ENCODE data around the gene VSTM1.
"Not testable (repeated sequence)": the region's sequence is repeated elsewhere in the genome, so short reads cannot be mapped to it uniquely, and the experiment has no call there.

Gene VSTM1

DNA sequence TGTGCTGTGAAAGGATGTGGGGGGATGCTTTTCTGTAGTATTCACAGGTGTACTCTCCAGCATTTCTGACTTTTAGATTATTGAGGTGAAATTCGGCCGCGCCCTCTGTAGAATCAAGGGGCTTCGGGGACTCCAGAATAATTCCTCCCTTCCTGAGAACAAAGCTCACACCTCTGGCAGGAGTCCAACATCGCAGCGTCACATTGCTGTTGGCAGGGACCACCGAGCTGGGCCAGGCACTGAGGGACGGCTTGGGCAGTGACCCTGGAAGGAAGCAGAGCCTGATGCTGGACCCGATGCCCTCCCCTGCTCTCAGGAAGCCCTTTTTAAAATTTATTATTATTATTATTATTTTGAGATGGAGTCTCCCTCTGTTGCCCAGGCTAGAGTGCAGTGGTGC lies 11.2 kb upstream of the VSTM1 start:
- DNase-seq (ENCODE audit: low read depth in 2 of 3, low spot score in 2 of 3) = no peak

DNA sequence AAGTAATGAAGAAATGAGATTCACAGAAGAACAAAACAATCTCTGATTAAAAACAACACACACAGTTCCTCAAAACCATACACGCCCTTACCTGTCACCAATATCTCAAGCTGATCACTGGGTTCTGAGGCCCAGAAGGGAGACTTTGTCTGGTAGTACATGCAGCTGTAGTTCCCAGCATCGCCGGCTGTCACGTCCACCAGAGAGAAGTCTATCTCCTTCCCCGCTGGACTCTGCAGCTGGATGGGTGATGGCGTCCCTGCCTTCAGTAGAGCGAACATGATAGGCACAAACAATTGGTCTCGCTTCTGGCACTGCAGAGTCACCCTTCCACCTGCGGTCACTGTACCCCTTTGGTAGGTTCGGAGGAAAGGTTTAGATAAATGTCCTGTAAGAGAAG lies 10.1 kb upstream of the VSTM1 start:
- no peak for DNase-seq (ENCODE audit: low read depth in 2 of 3, low spot score in 2 of 3)

DNA sequence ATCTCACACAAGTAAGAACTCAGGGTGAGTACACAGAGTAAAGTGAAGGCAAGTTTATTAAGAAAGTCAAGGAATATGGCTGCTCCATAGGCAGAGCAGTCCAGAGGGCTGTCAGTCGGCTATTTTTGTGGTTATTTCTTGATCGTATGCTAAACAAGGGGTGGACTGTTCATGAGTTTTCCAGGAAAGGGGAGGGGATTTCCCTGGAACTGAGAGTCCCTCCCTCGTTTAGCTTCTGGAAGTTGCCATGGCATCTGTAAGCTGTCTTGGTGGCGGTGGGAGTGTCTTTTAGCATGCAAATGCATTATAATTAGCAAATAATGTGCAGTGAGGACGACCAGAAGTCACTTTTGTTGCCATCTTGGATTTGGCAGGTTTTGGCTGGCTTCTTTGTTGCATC lies 5.8 kb upstream of the VSTM1 start:
- no peak for DNase-seq (ENCODE audit: low read depth in 2 of 3, low spot score in 2 of 3)

DNA sequence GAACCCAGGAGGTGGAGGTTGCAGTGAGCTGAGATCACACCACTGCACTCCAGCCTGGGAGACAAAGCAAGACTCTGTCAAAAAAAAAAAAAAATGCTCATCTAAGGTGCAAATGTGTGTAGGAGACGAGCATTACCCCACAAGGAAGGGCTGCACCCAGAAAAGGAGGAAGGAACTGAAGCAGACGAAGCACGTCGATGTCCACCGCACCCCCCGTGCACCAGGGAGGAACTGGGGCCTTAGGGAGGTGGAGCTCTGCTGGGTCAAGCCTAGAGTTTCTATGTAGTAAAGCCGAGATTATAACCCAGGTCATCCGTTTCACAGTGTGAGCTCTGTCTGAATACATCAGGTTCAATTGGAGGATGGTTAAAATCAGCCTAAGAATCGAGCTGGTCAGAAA lies 1.1 kb downstream of the VSTM1 start:
- no peak for DNase-seq (ENCODE audit: low read depth in 2 of 3, low spot score in 2 of 3)

DNA sequence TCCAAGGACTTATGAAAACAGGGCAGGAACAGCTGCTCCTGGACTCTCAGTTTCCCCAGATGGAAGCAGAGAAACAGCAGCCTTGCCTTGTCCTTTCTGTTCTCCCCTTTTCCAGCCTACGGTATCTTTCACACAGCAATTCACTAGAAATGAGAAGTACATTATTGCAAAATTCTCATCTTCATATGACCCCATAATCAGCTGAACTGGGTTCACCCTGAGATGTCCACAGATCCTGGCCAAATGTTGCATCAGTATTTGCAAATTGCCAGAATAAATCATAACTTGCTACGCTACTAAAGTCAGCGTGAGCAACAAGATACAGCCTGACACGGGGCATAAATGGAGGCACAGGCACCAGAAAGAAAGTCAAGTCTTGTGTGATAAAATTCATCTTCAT lies 16.1 kb downstream of the VSTM1 start:
- DNase-seq (ENCODE audit: low read depth in 2 of 3, low spot score in 2 of 3) = no peak

DNA sequence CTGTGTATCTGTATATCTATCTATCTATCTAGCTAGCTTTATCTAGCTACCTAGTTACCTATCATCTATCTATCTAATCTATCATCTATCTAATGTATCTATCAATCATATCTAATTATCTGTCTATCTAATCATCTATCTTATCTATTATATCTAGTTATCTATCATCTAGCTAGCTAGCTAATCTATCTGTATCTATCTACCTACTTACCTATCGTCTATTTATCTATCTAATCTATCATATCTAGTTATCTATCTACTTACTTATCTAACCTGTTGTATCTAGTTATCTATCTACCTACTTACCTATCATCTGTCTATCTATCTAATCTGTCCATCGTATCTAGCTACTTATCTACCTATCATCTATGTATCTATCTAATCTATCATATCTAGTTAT lies 17.9 kb downstream of the VSTM1 start:
- DNase-seq (ENCODE audit: low read depth in 2 of 3, low spot score in 2 of 3) = no peak

DNA sequence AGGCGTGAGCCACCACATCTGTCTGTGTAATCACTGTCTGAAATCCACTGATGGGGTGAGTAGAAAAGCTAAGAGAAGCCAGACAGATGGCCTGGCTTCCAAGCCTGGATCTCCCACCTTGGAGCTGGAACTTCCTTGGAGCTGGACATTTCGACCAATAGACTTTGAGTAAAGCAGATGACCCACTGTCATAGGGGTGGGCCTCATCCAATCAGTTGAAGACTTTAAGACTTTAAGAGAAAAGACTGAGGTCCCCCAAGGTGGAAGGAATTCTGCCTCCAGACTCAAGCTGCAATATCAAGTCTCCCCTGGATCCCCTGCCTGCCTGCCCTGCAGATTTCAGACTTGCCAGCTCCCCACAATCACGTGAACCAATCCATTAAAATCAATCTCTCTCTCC lies 20.7 kb downstream of the VSTM1 start:
- no peak for DNase-seq (ENCODE audit: low read depth in 2 of 3, low spot score in 2 of 3)

DNA sequence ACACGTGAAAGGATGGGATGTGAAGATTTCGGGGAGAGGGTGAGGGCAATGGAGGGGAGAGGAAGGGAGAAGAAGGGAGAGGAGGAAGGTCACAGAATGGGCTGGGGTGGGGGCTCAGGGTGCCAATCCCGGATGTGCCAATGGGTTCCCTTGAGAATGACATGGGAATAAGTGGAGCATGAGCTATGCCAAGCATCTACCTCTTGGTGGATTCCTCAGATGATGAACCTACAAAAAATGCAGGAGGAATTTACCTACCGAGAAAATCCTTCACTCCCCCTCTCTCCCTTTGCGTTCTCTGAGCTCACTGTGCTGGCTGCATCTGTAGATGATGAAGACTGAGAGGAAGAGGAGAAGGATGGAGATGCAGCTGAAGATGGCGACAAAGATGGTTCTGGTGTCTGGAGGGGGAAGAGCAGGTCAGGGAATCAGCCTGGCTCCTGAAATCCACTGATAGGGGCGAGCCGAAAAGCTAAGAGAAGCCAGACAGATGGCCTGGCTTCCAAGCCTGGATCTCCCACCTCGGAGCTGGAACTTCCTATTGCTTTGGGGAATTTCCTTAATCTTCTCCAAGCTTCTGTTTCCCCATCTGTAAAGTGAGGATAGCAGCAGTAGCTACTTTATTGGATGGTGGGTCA lies 21.6 kb downstream of the VSTM1 start:
- DNase-seq (ENCODE audit: low read depth in 2 of 3, low spot score in 2 of 3) = no peak

DNA sequence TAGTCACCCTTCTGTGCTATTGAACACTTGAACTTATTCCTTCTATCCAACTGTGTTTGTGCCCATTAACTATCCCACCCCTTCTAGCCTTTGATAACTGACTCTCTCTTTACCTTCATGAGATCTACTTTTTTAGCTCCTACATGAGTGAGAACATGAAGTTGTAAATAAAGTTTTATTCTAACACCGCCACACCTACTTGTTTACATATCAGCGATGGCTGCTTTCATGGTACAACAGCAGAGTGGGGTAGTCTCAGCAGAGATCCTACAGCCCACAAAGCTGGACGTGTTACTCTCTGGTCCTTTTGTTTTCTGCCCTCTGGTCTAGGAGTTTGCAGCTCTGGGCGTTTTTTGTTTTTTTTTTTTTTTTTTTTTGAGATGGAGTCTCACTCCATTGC lies 23.7 kb downstream of the VSTM1 start:
- no peak for DNase-seq (ENCODE audit: low read depth in 2 of 3, low spot score in 2 of 3)

DNA sequence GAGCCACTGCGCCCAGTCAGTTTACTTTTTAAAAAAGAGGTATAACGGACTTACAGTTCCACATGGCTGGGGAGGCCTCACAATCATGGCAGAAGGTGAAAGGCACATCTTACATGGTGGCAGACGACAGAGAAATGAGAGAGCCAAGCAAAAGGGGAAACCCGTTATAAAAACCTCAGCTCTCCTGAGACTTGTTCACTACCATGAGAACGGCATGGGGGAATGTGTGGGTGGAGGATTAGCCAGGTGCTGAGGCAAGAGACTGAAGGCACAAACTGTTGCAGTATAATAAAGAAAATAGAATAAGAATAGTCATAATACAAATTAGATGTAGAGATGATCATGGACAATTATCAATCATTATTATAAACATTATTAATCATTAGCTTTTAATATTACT lies 27.2 kb downstream of the VSTM1 start:
- not testable (repeated sequence) for DNase-seq (ENCODE audit: low read depth in 2 of 3, low spot score in 2 of 3)

DNA sequence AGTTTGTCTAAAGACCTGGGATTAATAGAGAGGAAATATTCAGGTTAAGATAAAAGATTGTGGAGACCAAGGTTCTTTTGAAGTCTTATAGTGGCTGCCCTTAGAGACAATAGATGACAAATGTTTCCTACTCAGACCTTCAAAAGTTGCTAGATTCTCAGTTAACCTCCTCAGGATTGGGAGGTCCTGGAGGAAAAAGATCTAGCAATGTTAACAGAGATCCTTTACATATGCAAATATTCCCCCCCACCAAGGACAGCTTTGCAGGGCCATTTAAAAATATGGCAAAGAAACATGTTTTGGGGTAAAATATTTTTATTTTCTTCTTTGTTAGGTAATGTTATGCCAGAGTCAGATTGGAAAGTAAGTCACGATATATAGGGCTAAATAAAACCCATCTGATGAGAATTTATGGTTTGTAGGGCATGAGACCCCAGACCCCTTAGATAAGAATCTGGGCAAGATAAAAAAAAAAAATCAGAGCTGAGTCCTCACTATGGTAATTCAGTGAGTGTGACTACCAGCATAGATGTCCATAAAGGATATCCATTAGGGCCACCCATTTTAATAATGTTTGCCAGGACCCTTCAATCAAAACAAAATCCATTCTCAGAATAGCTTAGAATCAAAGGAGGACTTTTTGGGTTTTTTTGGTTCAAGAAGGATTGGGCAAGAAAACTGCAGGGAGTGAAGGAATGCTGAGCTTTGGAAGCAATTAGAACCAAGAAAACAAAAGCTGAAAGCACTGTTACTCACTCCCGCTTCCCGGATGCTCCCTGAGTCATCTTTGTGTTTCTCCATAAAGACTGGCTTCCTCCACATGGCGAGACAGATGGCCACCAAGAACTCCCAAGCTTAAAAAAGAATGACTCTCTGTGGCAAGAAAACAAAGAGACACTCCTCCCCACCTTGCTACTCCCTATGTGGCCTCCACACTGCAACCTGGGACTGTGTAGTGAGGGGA lies 28.2 kb downstream of the VSTM1 start:
- DNase-seq (ENCODE audit: low read depth in 2 of 3, low spot score in 2 of 3) = no peak

DNA sequence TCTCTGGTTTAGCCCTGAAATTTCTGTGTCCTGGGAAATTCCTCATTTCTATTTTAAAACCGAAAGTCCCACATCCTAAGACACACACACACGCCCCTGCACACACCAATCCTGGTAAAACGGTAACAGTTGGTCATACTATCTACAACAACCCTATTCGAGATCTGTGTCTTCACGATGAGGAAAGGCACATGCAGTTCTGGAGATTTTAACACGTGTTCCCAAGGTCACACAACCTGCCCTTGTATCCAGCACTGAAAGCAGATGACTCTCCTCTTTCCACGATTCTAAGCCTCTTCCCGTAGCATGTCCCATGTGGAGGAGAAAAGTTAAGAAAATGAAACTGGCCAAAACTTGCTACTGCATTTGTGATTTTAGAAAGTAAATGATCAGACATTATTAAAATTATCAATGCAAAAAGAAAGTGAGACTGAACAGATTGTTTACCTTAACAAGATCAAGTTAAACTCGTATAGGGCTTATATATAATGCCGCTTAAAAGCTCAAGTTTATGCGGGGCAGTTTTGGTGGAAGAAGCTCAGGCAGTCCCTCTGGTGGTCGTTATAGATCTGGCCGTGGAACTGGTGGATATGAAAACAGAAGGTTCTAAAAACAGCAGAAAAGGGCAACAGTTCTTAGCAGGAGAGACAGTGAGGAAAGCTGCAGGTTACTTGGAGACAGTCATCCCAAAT lies 32.7 kb downstream of the VSTM1 start:
- DNase-seq (ENCODE audit: low read depth in 2 of 3, low spot score in 2 of 3) = no peak

DNA sequence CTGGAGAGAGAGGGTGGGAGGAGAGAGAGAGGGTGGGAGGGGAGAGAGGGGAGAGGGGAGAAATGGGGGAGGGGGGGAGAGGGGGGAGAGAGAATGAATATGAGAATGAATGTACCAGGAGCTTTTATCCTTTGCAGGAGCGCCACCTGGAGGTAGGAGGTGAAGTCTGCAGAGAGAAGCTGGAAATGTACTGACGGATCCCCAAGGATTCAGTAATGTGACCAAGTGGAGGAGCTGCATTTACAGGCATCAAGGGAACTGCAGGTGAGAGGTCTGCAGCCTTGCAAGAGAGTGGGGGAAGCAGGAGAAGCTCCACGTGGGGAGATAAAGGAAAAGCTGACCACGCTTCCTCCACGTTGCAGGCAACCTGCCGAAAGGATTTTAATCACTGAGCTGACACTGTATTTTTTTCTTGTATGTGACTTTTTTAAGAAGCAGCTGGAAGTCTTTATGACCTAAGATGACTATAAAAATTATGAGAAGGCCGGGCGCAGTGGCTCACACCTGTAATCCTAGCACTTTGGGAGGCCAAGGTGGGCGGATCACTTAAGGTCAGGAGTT lies 33.7 kb downstream of the VSTM1 start:
- peak in 2 of 3 experiments; percentile 10 to 25 for DNase-seq (ENCODE audit: low read depth in 2 of 3, low spot score in 2 of 3)

DNA sequence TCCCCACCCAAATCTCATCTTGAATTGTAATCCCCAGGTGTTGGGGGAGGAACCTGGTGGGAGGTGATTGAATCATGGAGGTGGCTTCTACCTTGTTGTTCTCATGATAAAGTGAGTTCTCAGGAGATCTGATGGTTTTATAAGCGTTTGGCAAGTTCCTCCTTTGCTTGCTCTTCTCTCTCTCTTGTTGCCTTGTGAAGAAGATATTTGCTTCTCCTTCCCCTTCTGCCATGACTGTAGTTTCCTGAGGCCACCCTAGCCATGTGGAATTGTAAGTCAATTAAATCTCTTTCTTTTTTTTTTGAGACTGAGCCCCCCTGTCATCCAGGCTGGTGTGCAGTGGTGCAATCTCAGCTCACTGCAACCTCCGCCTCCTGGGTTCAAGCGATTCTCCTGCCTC lies 34.4 kb downstream of the VSTM1 start:
- no peak for DNase-seq (ENCODE audit: low read depth in 2 of 3, low spot score in 2 of 3)

DNA sequence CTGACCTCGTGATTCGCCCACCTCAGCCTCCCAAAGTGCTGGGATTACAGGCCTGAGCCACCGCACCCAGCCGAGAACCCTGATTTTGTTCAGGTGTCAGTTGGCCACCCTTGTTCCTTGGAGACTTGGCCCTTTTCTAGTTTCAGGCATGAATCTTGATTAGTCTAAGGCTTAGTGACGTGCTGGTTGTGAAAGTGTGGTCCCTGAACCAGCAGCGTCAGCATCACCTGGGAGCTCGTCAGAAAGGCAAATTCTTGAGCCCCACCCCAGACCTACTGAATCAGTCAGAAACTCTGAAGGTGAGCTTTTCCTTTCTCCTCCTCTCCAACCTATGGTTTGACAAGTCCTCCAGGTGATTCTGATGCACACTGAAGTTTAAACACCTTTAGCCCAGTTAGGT lies 37.0 kb downstream of the VSTM1 start:
- DNase-seq (ENCODE audit: low read depth in 2 of 3, low spot score in 2 of 3) = no peak

DNA sequence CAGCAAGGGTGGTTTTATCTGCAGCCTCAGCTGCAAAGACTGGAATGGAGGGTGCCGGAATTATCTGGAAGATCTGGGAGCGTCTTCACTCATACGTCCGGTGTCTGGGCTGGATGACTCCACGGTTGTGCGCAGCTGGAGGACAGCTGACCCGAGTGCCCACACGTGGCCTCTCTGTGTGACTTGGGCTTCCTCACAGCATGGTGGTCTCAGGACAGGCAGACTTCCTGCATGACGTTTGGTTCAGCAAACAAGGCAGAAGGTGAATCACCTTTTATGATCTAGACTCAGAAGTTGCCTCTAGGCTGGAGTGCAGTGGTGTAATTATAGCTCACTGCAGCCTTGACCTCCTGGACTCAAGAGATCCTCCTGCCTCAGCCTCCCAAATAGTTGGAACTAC lies 39.0 kb downstream of the VSTM1 start:
- no peak for DNase-seq (ENCODE audit: low read depth in 2 of 3, low spot score in 2 of 3)

DNA sequence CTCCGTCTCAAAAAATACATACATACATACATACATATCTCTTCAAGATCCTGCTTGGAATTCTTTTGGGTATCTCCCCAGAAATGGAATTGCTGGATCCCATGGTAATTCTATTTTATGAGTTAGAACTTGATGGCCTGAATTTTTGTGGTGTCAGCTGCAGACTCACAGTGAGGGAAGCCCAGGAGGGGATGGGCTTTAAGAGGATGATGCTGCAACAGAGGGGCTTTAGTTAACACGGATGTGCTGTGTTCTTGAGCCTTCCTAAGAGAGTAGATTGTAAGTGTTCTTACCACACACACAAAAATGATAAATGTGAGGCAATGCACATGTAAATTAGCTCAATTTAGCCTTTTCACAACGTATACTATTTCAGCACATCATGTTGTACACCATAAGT lies 40.5 kb downstream of the VSTM1 start:
- DNase-seq (ENCODE audit: low read depth in 2 of 3, low spot score in 2 of 3) = no peak

DNA sequence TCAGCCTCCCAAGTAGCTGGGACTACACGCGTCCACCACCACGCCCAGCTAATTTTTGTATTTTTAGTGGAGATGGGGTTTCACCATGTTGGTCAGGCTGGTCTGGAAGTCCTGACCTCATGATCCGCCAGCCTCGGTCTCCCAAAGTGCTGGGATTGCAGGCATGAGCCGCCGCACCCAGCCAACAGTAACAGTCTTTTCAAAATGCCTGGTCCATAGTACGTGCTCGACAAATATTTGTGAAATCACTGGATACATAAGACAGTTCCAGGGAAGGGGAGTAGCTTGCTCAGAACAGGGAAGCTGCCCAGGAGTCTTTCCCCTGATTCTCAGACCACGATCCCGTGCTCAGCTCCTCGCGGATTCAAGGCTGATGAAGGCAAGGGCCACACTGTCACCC lies 41.8 kb downstream of the VSTM1 start:
- no peak for DNase-seq (ENCODE audit: low read depth in 2 of 3, low spot score in 2 of 3)

DNA sequence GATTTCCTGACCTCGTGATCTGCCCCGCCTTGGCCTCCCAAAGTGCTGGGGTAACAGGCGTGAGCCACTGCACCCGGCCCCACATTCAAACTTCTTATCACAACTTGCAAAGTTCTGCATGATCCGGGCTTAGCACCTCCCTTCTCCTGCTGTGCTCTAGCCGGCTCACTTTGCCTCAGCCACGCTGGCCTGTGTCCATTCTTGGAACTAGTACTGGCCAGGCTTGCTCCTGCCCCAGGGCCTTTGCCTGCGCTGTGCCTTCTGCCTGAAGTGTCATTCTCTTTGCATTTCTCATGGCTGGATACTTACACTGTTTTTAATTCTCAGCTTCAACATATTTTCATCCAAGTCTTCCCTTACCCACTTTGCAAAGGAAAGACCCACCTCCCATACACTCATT lies 42.3 kb downstream of the VSTM1 start:
- no peak for DNase-seq (ENCODE audit: low read depth in 2 of 3, low spot score in 2 of 3)

DNA sequence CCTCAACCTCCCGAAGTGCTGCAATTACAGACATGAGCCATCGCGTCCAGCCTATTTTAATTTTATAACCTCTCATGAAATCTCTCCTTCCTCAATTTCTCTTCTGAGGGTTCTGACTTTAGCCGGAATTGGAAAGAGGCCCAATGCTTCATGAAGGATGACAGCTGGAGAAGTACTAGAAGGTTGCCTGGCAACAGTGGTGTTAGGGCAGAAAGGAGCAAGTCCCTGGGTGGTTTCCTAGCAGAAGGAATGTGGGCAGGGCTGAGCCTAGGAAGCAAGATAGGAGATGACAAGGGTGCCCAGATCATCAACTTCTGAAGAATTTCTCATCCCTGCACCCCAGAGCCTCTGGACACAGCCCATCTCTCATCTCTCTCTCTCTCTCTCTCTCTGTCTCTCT lies 46.4 kb downstream of the VSTM1 start:
- no peak for DNase-seq (ENCODE audit: low read depth in 2 of 3, low spot score in 2 of 3)

DNA sequence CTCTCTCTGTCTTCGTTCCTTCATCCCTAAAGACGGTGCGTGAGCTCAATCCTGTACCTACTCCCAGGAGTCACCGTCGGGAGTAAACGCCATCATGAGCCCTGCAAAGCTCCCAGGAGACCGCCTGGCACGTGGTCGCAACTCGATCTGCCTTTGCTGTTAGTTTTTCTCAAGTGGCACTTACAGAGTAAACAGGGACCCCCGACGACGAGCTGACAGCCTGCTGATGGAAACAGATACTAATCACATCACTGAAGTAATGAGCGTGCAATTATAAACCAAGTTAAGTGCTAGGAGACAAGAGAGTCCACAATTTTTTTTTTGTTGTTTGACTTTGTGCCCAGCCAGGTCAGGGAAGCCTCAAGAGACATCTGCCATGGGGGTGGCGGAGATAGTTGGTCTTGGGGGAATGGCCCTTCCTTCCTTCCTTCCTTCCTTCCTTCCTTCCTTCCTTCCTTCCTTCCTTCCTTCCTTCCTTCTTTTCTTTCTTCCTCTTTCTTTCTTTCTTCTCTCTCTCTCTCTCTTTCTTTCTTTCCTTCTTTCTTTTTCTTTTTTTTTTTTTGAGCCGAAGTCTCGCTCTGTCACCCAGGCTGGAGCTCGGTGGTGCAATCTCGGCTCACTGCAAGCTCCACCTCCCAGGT lies 48.7 kb downstream of the VSTM1 start:
- DNase-seq (ENCODE audit: low read depth in 2 of 3, low spot score in 2 of 3) = no peak

All from activated CD8-positive, alpha-beta memory T cell treated with anti-CD3 and anti-CD28 coated beads for 48 hours (primary cell).